Stimulated activated CD4-positive, alpha-beta T cell treated with anti-CD3 and anti-CD28 coated beads, Interleukin-1b, Interleukin-23, amount 100 ng/mL, for 1 hour (primary cell): ENCODE data around the gene NCF2.

Experiments
- DNase-seq, 2 donors: peaks; one replicate each; pipeline ENCODE4 v3.0.0-alpha.2; 2020; ENCODE audit warnings: low read depth in 2 of 2

Gene NCF2

DNA sequence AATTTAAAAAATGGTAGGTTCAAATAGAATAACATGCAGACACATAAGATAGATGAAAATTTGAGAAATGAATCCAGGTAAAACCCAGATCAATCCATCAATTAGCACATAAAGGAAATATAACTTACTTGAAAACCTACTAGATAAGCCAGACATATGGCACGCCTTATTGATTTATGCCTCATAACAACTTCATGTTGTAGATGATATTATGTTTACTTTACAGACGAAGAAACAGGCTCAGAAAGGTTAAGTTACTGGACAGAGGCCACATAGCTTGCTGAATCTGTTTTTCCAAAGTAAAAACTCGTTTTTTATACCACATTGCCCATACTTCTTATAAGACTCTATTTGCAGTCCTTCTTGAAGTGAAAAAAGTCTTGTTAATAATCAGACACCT lies 22.1 kb upstream of the NCF2 start:
- DNase-seq = no peak

GRCh38 chr1:183611021-183611420 lies 20.8 kb upstream of the NCF2 start:
- no peak for DNase-seq

DNA sequence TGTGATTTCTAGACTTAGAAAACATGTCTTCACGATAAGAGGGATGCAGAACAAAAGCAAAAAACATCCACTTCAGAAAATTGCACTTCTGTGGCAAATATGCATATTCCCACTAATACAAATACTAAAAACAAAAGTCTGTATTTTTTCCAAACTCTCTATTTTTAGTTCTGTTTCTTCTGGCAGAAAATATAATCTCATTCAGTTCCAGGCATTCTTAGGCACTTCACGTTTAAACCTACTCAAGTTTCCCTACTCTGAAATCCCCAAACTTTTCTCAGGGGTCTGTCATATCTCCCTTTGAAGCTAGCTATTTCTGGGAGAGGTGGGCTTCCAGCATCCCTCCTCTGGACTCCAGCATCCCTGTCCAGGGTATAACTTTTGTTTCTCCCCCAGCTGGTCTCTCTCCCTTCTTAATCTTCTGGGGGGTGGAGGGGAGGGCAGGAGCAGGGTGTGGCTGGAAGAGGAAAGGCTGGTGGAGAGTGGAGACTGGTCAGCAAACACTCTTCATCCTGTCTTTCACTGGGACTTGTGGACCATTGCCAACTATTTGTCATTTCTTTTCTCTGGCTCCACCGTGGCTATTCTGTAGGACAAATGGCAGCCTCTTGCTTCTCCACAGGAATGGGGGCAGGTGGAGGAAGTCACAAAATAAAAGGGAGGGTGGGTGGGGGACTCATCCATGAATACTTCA lies 19.6 kb upstream of the NCF2 start:
- no peak for DNase-seq

DNA sequence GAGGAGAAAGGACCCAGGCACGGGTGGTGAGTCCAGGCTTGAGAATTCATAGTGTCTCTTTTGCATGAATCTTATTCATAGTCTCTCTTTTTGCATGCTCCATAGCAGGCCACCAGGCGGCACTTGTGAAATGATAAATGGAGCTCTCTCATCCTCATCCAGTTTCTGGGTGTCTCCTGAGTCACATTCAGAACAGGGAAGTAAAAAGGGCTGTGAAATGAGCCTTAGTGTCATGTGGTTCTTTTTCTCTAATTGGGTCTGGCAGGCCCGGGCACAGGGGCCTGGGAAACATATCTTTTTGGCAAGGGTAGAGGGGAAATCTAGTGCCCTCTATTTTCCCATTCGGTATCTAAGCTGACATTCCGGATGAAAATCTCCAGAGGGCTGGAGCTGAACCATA lies 19.1 kb upstream of the NCF2 start:
- no peak for DNase-seq

DNA sequence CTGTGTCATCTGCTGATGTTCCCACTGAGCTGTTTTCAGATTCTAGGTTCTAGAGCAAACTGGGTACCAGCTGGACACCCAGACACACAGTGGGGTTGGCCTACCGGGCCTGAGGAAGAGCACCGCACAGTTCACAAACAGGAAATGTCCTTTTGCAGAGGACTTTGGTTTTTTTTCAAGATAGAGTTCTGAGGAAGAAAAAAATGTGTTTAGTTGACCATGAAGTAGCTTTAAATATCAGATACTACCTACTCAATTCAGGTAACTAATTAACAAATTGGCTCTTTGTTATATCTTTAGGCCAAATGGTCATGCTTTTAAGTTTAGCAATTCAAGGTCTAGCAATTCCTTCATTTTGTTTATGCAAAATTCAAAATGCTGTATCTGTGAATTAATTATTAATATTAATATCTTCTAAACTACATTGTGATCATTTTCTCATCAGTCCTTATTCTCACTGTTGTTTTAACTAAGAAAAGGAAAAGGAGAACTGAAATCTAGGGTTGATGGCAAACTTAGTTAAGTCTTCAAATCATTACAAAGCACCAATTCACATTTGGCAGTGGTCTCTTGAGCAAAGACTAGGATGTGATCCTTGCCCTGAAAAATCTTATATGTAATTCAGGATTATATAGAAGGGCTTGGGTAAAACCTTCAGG lies 17.2 kb upstream of the NCF2 start:
- DNase-seq = no peak

GRCh38 chr1:183605904-183606303 lies 15.6 kb upstream of the NCF2 start:
- DNase-seq = no peak

- no peak for DNase-seq
Measured at GRCh38 chr1:183604815-183605214, 14.6 kb upstream of the NCF2 start.

DNA sequence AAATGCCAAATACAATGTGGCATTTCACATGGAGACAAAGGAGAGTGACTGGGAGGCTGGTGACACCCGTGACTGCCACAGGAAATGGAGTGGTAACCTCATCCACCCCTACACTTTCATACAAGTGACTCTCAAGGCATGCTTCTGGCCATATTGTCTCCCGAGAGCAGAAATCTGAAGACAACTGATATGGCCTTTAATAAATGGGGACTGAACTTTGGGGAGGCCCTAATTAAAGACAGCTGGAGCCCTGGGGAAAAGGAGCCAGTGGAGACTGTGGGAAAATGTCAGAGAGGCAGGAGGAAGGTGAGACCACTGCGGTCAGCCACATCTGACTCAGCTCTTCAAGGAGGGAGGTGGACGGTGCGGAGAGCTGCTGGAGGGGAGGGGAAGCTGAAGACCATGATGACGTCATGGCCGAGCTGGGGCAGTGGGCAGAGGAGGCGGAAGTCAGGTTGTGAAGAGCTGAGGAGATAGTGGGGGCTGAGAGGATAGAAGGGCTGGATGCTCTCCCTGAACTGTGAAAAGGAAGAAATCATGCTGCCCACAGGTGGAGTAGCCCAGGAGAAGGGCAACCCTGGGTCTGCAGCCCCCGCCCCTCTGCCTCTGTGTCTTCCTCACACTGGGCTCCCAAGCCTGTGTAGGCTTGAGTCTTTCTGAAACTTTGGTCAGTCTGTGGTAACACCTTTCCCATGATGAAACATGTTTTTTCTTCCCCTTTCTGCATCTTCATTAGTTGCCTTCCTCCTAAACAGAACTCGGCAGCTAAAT lies 14.0 kb upstream of the NCF2 start:
- DNase-seq = no peak

DNA sequence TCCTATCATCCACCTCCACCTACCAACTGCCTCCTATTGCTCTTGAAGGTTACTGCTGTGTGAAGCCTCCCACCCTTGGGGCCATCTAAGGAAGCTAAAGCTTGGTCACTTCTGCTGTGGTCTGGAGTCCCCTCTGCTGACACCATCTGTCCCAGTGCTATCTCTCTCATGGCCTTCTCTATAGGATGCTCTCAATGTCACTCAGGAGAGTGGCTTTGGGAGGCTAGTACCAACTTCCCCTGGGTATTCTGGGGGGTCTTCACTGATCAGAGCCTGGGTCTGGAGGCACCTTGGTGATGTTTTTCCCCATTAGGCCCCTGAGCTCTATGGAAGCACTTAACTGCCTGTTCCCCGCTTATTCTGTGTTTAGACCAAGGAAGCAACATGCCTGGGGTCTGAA lies 12.3 kb upstream of the NCF2 start:
- no peak for DNase-seq

- no peak for DNase-seq
Measured at GRCh38 chr1:183600634-183601033, 10.4 kb upstream of the NCF2 start.

GRCh38 chr1:183600136-183600535 lies 9.9 kb upstream of the NCF2 start:
- DNase-seq = no peak

- no peak for DNase-seq
Measured at GRCh38 chr1:183598386-183598785, 8.1 kb upstream of the NCF2 start.

GRCh38 chr1:183597656-183598347 lies 7.5 kb upstream of the NCF2 start:
- DNase-seq = no peak

DNA sequence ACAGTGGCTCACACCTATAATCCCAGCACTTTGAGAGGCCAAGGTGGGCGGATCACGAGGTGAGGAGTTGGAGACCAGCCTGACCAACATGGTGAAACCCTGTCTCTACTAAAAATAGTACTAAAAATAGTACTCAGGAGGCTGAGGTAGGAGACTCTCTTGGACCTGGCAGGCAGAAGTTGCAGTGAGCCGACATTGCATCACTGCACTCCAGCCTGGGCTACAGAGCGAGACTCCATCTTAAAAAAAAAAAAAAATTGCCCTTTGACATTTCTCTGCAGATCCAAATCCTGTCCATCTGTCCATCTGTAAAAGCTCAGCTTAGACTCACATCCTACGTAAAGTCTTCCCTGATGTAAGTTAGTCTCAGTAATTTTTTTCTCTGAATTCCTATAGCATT lies 6.2 kb upstream of the NCF2 start:
- no peak for DNase-seq

DNA sequence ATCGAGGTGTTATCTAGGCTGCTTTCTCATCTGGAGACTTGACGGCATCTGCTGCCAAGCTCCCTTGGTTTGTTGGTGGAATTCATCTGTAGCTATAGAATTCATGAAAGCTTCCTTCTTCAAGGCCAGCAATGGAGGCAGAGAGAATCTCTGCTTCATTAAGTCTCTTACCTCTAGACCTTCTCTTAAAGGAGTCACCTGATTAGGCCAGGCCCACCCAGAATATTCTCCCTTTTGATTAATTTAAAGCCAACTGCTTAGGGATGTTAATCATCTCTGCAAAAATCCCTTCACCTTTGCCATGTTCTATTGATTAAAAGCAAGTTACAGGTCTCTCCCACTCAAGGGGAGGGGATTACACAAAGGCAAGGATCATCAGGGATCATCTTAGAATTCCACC lies 5.3 kb upstream of the NCF2 start:
- no peak for DNase-seq

GRCh38 chr1:183593356-183593755 lies 3.1 kb upstream of the NCF2 start:
- no peak for DNase-seq

DNA sequence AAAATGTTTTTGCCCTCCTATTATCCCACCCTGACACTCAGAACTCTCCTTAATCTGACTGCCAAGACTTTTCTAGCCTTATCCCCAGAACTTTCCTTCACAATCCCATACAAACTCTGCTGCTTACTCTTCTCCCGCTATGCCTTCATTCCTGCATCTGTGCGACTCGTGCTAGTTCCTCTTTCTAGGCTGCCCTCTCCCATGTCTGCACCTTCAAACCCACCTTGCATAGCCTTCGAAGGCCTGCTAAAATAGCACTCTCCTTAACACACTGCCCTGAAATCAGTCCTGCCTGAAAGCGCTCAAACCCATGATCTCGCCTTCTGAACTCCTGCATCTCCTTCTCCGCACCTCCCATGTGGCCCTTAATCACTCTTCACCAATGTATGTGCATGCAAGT lies 2.5 kb upstream of the NCF2 start:
- DNase-seq = no peak

- no peak for DNase-seq
Measured at GRCh38 chr1:183589874-183590243, 400 bp downstream of the NCF2 start.

DNA sequence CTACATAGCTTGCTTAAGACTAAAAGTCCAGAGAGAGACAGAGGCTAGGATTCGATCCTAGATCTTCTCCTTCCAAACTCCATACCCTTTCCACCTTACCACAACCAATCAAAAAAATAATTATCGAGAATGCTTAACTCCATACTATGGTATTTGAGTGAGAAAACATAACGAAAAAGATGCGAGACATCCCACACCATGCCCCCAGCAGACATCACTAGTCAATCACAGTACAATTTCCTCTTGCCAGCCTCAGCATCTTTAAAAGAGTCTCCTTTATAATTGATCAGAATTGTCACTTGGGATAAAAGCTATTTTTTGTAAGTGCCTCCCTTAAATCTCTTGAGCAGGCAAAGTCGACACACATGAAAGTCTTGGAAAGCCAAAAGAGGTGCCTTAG lies 875 bp downstream of the NCF2 start:
- no peak for DNase-seq

DNA sequence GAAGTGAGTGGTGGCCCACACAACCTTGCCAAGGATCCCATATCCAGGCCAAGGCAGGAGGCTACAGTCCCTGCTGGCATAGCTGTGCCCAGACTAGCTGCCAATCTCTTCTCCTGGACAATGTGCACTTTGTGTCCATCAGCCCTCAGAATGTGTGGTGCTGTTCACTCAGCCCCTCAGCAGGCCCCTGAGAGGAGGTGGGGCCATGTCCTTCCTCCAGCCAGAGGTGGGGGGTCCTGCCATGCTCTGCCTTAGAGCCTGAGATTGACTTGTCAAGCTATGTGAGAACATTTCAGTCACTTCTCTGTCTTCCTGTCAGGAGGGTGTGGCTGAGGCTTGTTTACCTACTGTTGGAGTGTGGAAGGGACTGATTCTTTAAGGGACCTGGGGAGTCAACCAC lies 1.4 kb downstream of the NCF2 start:
- no peak for DNase-seq

GRCh38 chr1:183586926-183587325 lies 3.3 kb downstream of the NCF2 start:
- no peak for DNase-seq

- DNase-seq = no peak
Measured at GRCh38 chr1:183586455-183586854, 3.8 kb downstream of the NCF2 start.

DNA sequence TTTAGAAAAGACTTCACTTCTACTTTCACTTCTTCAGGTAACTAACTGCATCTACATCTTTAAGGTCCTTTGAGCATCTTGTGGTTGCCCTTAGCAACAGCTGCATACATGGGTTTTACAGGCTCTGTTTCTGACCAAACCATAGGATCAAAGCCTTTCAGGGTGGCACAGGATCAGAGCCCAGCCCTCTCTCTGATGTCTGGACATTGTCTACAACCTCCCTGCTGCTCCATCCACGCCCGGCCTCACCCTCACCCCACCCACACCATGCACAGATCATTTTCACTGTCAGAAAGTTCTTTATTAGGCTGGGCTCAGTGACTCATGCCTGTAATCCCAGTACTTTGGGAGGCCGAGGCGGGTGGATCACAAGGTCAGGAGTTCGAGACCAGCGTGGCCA lies 5.2 kb downstream of the NCF2 start:
- no peak for DNase-seq
